HG02588 (cell line): ENCODE measurements around the gene MAPK9.

ENCODE experiments used
- ATAC-seq: cut with Tn5 transposase; IDR thresholded peaks from one replicate; pipeline ENCODE4 v1.9.1; 2021; ENCODE audit warnings: mild to moderate bottlenecking, moderate library complexity; ENCODE audit not compliant: unreplicated experiment

The MAPK9 gene

DNA sequence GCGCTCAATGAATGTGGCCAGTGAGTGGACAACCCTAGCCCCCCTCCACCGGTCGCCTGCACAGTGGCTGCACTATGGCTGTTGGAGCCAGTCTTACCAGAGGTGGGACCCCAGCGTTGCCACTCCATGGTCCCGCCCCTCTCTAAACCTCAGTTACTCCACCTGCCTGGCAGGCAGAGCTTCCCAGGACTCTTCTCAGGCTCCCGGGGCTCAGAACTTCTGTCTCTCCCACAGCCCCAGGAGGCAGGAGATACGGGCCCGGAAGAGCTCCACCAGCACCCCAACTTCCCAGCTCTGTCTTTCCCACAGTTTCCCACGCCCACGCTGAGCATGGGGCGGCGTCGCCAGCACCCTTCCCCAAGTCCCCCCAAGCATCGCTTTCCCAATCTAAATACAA is 83.8 kb downstream of the MAPK9 start:
- no peak for ATAC-seq

- ATAC-seq: no peak
Measured at GRCh38 chr5:180207593-180207992, 84.3 kb downstream of the MAPK9 start.

DNA sequence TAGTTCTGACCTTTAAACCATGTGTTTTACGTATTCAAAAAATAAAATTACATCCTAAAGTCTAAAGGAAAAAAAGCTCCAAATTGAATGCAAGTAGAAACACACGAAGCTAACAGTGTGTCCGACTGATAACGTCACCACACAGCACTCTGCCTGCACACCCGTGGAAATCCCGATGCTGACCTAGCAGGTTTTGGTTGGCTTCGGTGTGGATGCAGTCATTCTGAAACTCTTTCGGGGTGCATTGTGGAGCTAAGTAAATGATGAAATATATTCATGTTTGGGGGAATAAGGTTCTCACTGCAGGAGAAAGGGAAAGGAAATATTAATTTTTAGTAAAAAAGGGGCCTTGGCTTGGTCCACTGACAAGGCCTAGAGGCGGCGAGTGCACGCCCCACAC is 84.9 kb downstream of the MAPK9 start:
- ATAC-seq: no peak

DNA sequence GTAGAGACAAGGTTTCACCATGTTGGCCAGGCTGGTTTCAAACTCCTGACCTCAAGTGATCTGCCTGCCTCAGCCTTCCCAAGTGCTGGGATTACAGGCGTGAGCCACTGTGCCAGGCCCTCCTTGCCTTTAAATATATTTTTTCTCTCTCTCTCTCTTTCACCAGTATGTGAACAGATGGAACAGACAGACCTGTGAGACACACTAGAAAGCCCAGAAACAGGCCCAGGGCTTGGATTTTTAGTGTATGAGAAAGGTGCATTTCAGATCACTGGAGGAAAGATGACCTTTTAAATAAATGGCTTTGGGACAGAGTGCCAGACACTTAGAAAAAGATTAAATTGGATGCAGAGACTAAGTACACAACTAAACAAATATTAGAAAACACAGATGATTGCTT is 86.0 kb downstream of the MAPK9 start:
- no peak for ATAC-seq

GRCh38 chr5:180204276-180204819 is 87.5 kb downstream of the MAPK9 start:
- no peak for ATAC-seq

- ATAC-seq: no peak
Measured at GRCh38 chr5:180202939-180203573, 88.8 kb downstream of the MAPK9 start.

DNA sequence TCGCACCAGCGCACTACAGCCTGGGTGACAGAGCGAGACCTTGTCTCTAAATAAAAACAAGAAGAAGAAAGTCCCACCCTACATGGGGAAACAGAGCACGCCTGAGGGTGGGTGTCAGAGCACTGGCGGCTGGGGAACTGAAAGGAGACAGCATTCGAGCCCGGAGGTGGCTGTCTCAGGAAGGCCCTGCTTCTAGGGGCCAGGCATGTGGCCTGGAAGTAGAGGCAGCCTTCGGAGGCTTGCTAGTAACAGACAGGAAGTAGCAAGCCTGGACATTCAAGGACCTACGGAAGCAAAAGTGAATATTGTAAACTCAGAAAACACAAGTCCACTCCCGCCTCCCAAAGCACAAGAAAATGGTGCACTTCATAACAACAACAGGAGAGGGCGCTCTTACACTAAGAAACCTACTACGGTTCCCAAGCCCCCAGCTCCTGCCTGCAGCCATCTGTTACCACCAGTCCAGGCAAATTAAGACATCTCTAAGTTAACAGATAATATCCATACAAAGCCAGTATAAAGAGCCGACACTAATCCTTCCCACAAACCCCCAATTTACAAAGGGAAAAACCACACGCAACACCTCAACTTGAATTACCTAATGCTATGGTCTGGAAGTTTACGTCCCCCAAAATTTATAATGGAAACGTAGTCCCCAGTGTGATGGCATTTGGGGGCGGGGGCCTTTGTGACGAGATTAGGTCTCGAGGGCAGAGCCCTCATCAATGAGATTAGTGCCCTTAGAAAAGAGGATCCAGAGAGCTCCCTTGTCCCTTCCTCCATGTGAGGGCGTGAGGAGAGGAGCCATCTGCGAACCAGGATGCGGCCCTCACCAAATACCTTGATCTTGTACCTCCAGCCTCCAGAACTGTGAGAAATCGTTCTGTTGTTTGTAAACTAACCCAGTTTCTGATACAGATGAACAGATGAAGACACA is 90.6 kb downstream of the MAPK9 start:
- no peak for ATAC-seq

DNA sequence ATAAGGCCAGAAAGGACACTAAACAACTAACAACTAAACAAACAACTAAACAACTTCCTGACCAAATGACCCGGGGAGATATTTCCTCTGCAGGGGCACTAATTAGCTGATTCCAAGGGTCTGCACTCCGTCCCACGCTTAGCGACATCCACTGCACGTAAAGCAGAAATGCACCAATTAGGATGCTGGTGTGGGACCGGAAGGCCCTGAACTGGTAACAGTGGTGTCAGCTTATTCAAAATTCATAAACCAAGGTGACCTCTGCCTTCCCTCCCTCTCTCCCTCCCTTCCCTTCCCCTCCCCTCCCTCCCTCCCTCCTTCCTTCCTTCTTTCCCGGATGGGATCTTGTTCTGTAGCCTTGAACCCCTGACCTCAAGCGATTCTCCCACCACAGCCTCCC is 92.5 kb downstream of the MAPK9 start:
- ATAC-seq: no peak

DNA sequence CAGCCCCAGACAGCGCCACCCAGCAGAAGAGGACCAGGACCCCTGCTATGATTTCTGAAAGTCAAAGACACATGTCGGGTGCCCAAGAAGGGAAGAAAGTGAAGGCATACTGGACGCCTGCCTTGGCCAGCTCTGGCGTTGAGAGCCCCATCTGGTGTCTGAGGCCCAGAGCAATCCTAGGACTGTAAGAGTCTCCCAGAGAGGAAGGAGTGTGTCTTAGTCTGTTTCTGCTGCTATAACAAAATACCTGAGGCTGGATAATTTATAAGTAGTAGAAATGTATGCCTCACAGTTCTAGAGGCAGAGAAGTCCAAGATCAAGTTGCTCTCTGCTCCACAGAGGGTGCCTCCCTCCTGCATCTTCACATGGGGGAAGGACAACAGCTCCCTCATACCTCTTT is 93.7 kb downstream of the MAPK9 start:
- no peak for ATAC-seq

- no peak for ATAC-seq
Measured at GRCh38 chr5:180197016-180197702, 94.7 kb downstream of the MAPK9 start.

DNA sequence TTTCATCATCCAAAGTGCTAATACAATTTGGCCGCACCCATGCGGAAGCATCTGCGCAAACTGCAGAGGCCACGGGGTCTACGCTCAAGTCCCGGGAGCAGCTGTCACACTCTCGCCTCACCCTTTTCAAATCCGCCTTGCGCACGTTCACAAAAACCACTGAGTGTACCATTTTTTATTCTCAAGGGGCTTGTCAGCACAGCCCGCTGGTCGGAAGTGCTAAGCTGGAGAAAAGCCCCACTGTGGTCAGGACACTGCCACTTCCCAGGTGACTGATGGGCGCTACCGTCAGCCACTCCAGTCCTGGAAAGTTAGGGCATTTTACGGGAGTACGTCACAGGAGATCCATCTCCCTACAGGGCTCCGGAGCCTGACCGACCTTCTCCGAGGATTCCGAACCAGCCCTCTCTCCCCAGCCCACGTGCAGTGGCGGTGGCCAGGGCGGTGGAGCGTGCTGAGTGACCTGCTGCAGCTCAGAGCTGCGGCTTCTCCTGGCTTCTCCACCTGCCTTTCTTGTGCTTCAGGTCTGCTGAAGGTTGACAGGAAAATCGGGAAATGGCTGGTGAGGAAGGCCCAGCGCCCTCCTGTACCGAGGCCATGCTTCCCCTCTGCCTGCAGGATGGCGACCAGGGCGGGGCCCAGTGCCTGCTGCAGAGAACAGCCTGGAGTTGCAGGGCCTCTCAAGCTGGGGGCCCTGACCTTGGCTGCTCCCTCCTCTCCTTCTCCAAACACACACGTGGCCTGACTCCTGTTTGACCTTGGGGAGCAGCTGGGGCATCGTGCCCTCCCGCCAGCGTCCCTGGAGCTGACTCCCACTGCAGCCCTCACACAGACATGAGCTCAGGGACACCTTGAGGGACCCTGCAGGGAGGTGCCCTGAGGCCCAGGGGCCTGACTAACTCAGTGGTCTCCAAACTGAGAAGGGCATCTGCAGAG is 97.2 kb downstream of the MAPK9 start:
- no peak for ATAC-seq

- ATAC-seq: no peak
Measured at GRCh38 chr5:180193749-180194375, 98.0 kb downstream of the MAPK9 start.

GRCh38 chr5:180191716-180192115 is 100.2 kb downstream of the MAPK9 start:
- no peak for ATAC-seq

- no peak for ATAC-seq
Measured at GRCh38 chr5:180187767-180188166, 104.1 kb downstream of the MAPK9 start.
